ENCODE results near the gene IMP4.

GRCh38 chr2:130381619-130382018 is 38.9 kb downstream of the IMP4 start:
- TF ChIP-seq JUN (IDR thresholded peaks at IDR 0.05; ENCODE audit: low read depth, low read length) = no peak
- no peak for TF ChIP-seq POLR2AphosphoS5 (IDR thresholded peaks at IDR 0.05; ENCODE audit: low read depth, low read length)
- no peak for TF ChIP-seq CTCF (IDR thresholded peaks at IDR 0.05; ENCODE audit: control extremely low read depth in 1 of 3, insufficient read depth in 1 of 3, low read depth in 1 of 3, low read length in 3 of 3)
- TF ChIP-seq GTF2F1 (IDR thresholded peaks at IDR 0.05; ENCODE audit: borderline replicate concordance, low read depth, low read length) = no peak
- TF ChIP-seq, protein P1, sequence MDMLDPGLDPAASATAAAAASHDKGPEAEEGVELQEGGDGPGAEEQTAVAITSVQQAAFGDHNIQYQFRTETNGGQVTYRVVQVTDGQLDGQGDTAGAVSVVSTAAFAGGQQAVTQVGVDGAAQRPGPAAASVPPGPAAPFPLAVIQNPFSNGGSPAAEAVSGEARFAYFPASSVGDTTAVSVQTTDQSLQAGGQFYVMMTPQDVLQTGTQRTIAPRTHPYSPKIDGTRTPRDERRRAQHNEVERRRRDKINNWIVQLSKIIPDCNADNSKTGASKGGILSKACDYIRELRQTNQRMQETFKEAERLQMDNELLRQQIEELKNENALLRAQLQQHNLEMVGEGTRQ (IDR thresholded peaks at IDR 0.05; ENCODE audit: low read length) = no peak
- TF ChIP-seq EZH2 (IDR thresholded peaks at IDR 0.05; ENCODE audit: low read depth, low read length, severe bottlenecking) = no peak
- TF ChIP-seq RFX5 (IDR thresholded peaks at IDR 0.05; ENCODE audit: borderline replicate concordance, low read depth, low read length) = no peak
- no peak for TF ChIP-seq SAP30 (IDR thresholded peaks at IDR 0.05; ENCODE audit: insufficient read depth, insufficient replicate concordance, low read length)
- TF ChIP-seq POLR2A (IDR thresholded peaks at IDR 0.05; ENCODE audit: control extremely low read depth in 1 of 2, low read depth in 2 of 2, low read length in 2 of 2) = no peak
- TF ChIP-seq, protein P2, sequence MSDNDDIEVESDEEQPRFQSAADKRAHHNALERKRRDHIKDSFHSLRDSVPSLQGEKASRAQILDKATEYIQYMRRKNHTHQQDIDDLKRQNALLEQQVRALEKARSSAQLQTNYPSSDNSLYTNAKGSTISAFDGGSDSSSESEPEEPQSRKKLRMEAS (IDR thresholded peaks at IDR 0.05) = no peak

Measured in H1 (cell line).